CD4-positive, CD25-positive, alpha-beta regulatory T cell (primary cell): ENCODE results near the gene SEMA3A. TPM values are rescaled to one million over a fixed set of nuclear protein-coding genes. Genes with fewer than 3 reads are reported as not detected.

Source experiments
- ATAC-seq, 2 donors: fragments of 150-1000 bp; cut with Tn5 transposase; one replicate each; pipeline ENCODE4 v1.10.0; 2021; ENCODE audit warnings: low read depth in 2 of 2, moderate number of reproducible peaks in 2 of 2, moderate library complexity in 1 of 2
- DNase-seq, 3 donors: peaks; one replicate each; pipeline versions ENCODE4 v3.0.0 to v3.0.0-alpha.2; 2012 to 2022; ENCODE audit warnings: mixed read lengths in 1 of 3
- H3K27ac ChIP-seq: one replicate; pipeline ENCODE4 v1.7.0; 2013; ENCODE audit warnings: mild to moderate bottlenecking, low read length; ENCODE audit not compliant: insufficient read depth, poor library complexity, severe bottlenecking
- H3K27me3 ChIP-seq: one replicate; pipeline ENCODE4 v1.7.0; 2013; ENCODE audit warnings: low read length; ENCODE audit not compliant: control insufficient read depth, insufficient read depth
- H3K36me3 ChIP-seq: one replicate; pipeline ENCODE4 v1.7.0; 2013; ENCODE audit warnings: mild to moderate bottlenecking, low read length, moderate library complexity; ENCODE audit not compliant: control insufficient read depth, insufficient read depth
- H3K4me1 ChIP-seq: 2 replicates; pipeline ENCODE4 v1.7.0; 2013; ENCODE audit warnings: mild to moderate bottlenecking, low read length; ENCODE audit not compliant: insufficient read depth, control insufficient read depth, poor library complexity, severe bottlenecking
- H3K4me3 ChIP-seq: one replicate; pipeline ENCODE4 v1.7.0; 2013; ENCODE audit warnings: low read depth, mild to moderate bottlenecking, low read length, moderate library complexity
- H3K9me3 ChIP-seq, 2 experiments: 1 replicate in 1 of 2; 2 replicates in 1 of 2; pipeline ENCODE4 v1.7.0; 2013; ENCODE audit warnings: low read length in 2 of 2, mild to moderate bottlenecking in 1 of 2, moderate library complexity in 1 of 2; ENCODE audit not compliant: control insufficient read depth in 2 of 2
- H3K27ac Mint-ChIP-seq, 3 donors: one replicate each; pipeline ENCODE4 v1.8.0; 2020 to 2022; ENCODE audit warnings: mild to moderate bottlenecking in 3 of 3, mixed read lengths in 3 of 3, moderate library complexity in 2 of 3
- H3K27me3 Mint-ChIP-seq: one replicate; pipeline ENCODE4 v1.8.0; 2022; ENCODE audit warnings: mild to moderate bottlenecking, mixed read lengths
- H3K36me3 Mint-ChIP-seq: one replicate; pipeline ENCODE4 v1.8.0; 2020; ENCODE audit warnings: mixed read lengths
- H3K4me1 Mint-ChIP-seq, 4 donors: one replicate each; pipeline ENCODE4 v1.8.0; 2020 to 2022; ENCODE audit warnings: mixed read lengths in 4 of 4, mild to moderate bottlenecking in 1 of 4
- H3K4me3 Mint-ChIP-seq, 4 donors: one replicate each; pipeline ENCODE4 v1.8.0; 2020 to 2022; ENCODE audit warnings: mild to moderate bottlenecking in 4 of 4, mixed read lengths in 4 of 4, moderate library complexity in 3 of 4
- H3K9me3 Mint-ChIP-seq, 7 donors: one replicate each; pipeline ENCODE4 v1.8.0; 2020 to 2022; ENCODE audit warnings: mixed read lengths in 7 of 7, mild to moderate bottlenecking in 3 of 7, moderate library complexity in 2 of 7
- polyA plus RNA-seq, 4 donors: library from polyadenylated mRNA; unstranded; fragments of 300-500 nt; fragmentation: Illumina TruSeq; gene quantifications; one replicate each; pipeline ENCODE4 v1.2.3, GENCODE V29; 2021
- total RNA-seq: library from RNA; stranded (reverse); gene quantifications from one replicate; pipeline ENCODE4 v1.2.3, GENCODE V29; 2022

The SEMA3A gene
- total and polyA plus RNA-seq, 5 donors from 2014 or later: not detected

- Histone ChIP-seq H3K27ac (no peak overlapping the region), H3K4me3 (no peak overlapping the region), H3K9me3 (no peaks in the 10 kb centered on the region), H3K36me3 (no peaks in the 10 kb centered on the region), H3K27me3 (no peaks in the 10 kb centered on the region), H3K4me1 (no peaks in the 10 kb centered on the region)
- no peak overlapping the region for H3K27ac Mint-ChIP-seq
- ATAC-seq (no peak), DNase-seq (no peak)
- no peaks in the 10 kb centered on the region for H3K4me1 Mint-ChIP-seq
- H3K36me3 Mint-ChIP-seq: no peaks in the 10 kb centered on the region
- H3K4me3 Mint-ChIP-seq: no peak overlapping the region
- H3K27me3 Mint-ChIP-seq: no peaks in the 10 kb centered on the region
- peaks cover 0 to 7% (median 2%) of the 10 kb centered on the region in 7 donors for H3K9me3 Mint-ChIP-seq
Measured at GRCh38 chr7:83921941-83922607, 272.5 kb downstream of the SEMA3A start.

DNA sequence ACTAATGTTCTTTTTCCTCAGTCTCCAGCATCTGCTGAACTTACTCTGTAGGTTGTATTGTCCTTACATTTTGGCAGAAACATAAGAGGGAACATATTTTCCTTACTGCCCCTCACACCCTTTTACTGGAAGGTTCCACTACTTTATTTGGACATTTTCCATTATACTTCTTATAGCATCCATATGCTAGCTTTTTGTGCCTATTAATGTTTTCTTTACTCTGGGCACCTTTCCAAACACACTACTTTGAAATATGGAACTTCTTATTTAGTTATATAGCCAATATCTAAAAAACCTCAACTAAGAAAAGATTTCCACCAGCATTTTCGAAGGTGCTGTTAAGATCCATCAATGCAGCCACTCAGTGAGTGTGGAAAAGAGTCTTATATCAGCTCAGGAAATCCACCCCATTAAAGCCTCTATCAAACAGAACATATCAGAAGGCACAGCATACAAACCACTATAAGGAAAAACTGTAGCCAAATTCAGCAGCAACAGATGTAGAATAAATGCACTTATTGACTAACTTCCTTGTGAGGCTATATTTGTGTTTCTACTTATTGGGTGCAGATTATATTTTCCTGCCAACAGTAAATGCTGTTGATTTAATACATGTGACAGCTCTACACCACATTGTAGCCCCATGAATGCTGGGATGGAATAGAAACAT is 273.2 kb downstream of the SEMA3A start:
- no peaks in the 10 kb centered on the region for H3K36me3 Mint-ChIP-seq
- ATAC-seq: no peak

DNA sequence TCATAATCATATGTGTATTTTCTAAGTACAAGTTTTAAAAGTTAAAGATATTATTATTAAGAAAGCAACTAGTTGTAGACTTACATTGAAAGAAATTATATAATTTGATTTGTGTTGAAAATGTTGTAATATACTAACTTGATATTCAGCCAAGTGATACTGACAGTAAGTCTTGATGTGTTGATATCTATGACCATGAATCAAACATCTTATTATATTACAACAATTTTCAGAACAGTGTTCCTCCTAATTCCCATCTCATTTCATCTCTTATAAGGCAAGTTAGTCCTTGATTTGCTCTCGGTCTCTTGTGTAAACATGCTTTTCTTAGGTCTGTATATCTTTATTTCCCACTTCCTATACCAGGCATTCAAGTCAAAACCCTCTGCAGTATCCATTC is 276.4 kb downstream of the SEMA3A start:
- Mint-ChIP-seq H3K27ac (no peak overlapping the region), H3K36me3 (no peaks in the 10 kb centered on the region), H3K27me3 (no peaks in the 10 kb centered on the region), H3K9me3 (peaks cover 0 to 8% (median 4%) of the 10 kb centered on the region in 7 donors), H3K4me1 (no peaks in the 10 kb centered on the region), H3K4me3 (no peak overlapping the region)
- Histone ChIP-seq H3K4me1 (no peaks in the 10 kb centered on the region), H3K9me3 (no peaks in the 10 kb centered on the region), H3K4me3 (no peak overlapping the region), H3K27me3 (no peaks in the 10 kb centered on the region), H3K36me3 (no peaks in the 10 kb centered on the region), H3K27ac (no peak overlapping the region)
- ATAC-seq (no peak), DNase-seq (no peak)

More for the DNA sequence above, 273.2 kb downstream of the SEMA3A start:
- Histone ChIP-seq H3K4me1 (no peaks in the 10 kb centered on the region), H3K9me3 (no peaks in the 10 kb centered on the region), H3K27ac (no peak overlapping the region), H3K4me3 (no peak overlapping the region), H3K36me3 (no peaks in the 10 kb centered on the region), H3K27me3 (no peaks in the 10 kb centered on the region)
- H3K4me3 Mint-ChIP-seq: no peak overlapping the region
- no peak for DNase-seq
- H3K9me3 Mint-ChIP-seq: peaks cover 0 to 7% (median 2%) of the 10 kb centered on the region in 7 donors
- H3K27me3 Mint-ChIP-seq: no peaks in the 10 kb centered on the region
- no peak overlapping the region for H3K27ac Mint-ChIP-seq
- H3K4me1 Mint-ChIP-seq: no peaks in the 10 kb centered on the region

- ATAC-seq (no peak), DNase-seq (no peak)
- Mint-ChIP-seq H3K4me1 (no peaks in the 10 kb centered on the region), H3K27me3 (no peaks in the 10 kb centered on the region), H3K9me3 (peaks cover 0 to 17% (median 3%) of the 10 kb centered on the region in 7 donors), H3K4me3 (no peak overlapping the region), H3K36me3 (no peaks in the 10 kb centered on the region), H3K27ac (no peak overlapping the region)
- no peak overlapping the region for H3K4me3 ChIP-seq
- no peaks in the 10 kb centered on the region for H3K27me3 ChIP-seq
- no peak overlapping the region for H3K27ac ChIP-seq
- no peaks in the 10 kb centered on the region for H3K4me1 ChIP-seq
- H3K9me3 ChIP-seq: no peaks in the 10 kb centered on the region
- H3K36me3 ChIP-seq: no peaks in the 10 kb centered on the region
Measured at GRCh38 chr7:83913174-83913573, 281.4 kb downstream of the SEMA3A start.

- Histone ChIP-seq H3K27me3 (no peaks in the 10 kb centered on the region), H3K36me3 (no peaks in the 10 kb centered on the region), H3K4me3 (no peak overlapping the region), H3K27ac (no peak overlapping the region), H3K4me1 (no peaks in the 10 kb centered on the region), H3K9me3 (peaks cover 0 to 2% of the 10 kb centered on the region in 2 experiments)
- ATAC-seq (no peak), DNase-seq (no peak)
- Mint-ChIP-seq H3K27ac (no peak overlapping the region), H3K4me1 (no peaks in the 10 kb centered on the region), H3K27me3 (no peaks in the 10 kb centered on the region), H3K9me3 (peaks cover 0 to 21% (median 3%) of the 10 kb centered on the region in 7 donors), H3K36me3 (no peaks in the 10 kb centered on the region), H3K4me3 (no peak overlapping the region)
Measured at GRCh38 chr7:83908526-83908925, 286.1 kb downstream of the SEMA3A start.
